Esophagus muscularis mucosa (tissue), 3 donors: ENCODE measurements around the gene FBXL7.

Experiments
- CTCF ChIP-seq, 3 experiments: fragments of 200-600 bp in 2 of 3; fragments of 450-650 bp in 1 of 3; sonication (generic) in 2 of 3; IDR thresholded peaks; one replicate each; pipeline ENCODE4 v1.5.1; 2017 to 2019; ENCODE audit warnings: antibody characterized with exemption in 3 of 3, mild to moderate bottlenecking in 2 of 3, moderate library complexity in 1 of 3
- EP300 ChIP-seq: sonication (generic); formaldehyde crosslinking; IDR thresholded peaks from one replicate; pipeline ENCODE4 v1.6.1; 2017; ENCODE audit warnings: antibody characterized with exemption

GRCh38 chr5:15587916-15588315 is 87.9 kb downstream of the FBXL7 start:
- TF ChIP-seq CTCF (IDR thresholded peaks at IDR 0.05) (no peak), EP300 (no peak)
